Neuron (in vitro differentiated cells): ENCODE data around the gene RAB23.

Experiments used
- H2AFZ ChIP-seq: one replicate; pipeline ENCODE4 v1.6.1; 2013; ENCODE audit warnings: low read depth, mild to moderate bottlenecking, inconsistent platforms, low read length, moderate library complexity
- H3K27me3 ChIP-seq: one replicate; pipeline ENCODE4 v1.6.1; 2013; ENCODE audit warnings: low read length; ENCODE audit not compliant: insufficient read depth
- H3K36me3 ChIP-seq: one replicate; pipeline ENCODE4 v1.6.1; 2013; ENCODE audit warnings: low read length; ENCODE audit not compliant: insufficient read depth
- H3K4me1 ChIP-seq: one replicate; pipeline ENCODE4 v1.6.1; 2013; ENCODE audit warnings: low read length; ENCODE audit not compliant: insufficient read depth
- H3K4me3 ChIP-seq: 2 replicates; pipeline ENCODE4 v1.5.1; 2013; ENCODE audit warnings: mild to moderate bottlenecking, low read length, moderate library complexity
- H3K9me3 ChIP-seq: one replicate; pipeline ENCODE4 v1.6.1; 2013; ENCODE audit warnings: low read length

The RAB23 gene

DNA sequence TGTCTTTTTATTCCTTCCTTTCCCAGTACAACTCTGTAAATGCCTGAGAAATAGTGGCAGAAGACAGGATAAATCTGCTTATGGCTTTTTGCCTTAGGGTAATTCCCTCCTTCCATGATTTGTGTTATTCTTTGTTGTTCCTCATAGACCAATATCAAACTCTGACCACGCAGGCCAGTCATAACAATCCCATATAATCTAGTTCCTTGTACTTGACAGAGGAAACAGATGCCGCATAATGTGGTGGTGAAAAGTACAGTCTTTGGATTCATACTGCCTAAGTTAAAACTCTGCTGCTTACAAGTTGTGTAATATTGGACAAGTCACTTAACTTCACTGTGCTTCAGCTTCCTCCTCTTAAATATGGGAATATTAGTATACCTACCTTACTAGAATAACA lies 58.2 kb downstream of the RAB23 start:
- Histone ChIP-seq H2AFZ (no peak overlapping the region), H3K4me1 (no peaks in the 10 kb centered on the region), H3K36me3 (peaks cover 13% of the 10 kb centered on the region), H3K9me3 (peaks cover 3% of the 10 kb centered on the region), H3K27me3 (no peaks in the 10 kb centered on the region), H3K4me3 (no peak overlapping the region)

- Histone ChIP-seq H3K36me3 (peaks cover 15% of the 10 kb centered on the region), H2AFZ (no peak overlapping the region), H3K4me3 (no peak overlapping the region), H3K27me3 (no peaks in the 10 kb centered on the region), H3K9me3 (peaks cover 3% of the 10 kb centered on the region), H3K4me1 (no peaks in the 10 kb centered on the region)
Observed at GRCh38 chr6:57162516-57162915, 59.6 kb downstream of the RAB23 start.

- Histone ChIP-seq H3K9me3 (peaks cover 3% of the 10 kb centered on the region), H3K4me1 (no peaks in the 10 kb centered on the region), H3K4me3 (no peak overlapping the region), H3K36me3 (peaks cover 17% of the 10 kb centered on the region), H3K27me3 (no peaks in the 10 kb centered on the region), H2AFZ (no peak overlapping the region)
Observed at GRCh38 chr6:57162028-57162427, 60.1 kb downstream of the RAB23 start.

DNA sequence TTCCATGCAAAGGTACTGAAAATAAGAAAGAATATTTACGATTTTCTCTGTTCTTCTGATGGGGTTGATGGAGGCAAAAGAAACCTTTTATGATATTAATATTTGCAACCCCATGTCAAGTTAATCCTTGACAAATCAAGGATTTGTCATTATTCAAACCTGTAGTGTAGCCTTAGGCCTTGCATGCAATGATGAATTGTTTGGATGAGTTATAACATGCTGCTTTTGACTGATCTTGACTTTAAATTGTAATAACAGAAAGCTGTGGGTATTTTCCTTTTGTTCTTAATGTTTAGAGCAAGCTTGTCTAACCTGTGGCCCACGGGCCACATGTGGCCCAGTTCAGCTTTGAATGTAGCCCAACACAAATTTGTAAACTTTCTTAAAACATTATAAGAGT lies 63.0 kb downstream of the RAB23 start:
- Histone ChIP-seq H3K4me1 (no peaks in the 10 kb centered on the region), H3K9me3 (peaks cover 3% of the 10 kb centered on the region), H3K4me3 (no peak overlapping the region), H3K27me3 (no peaks in the 10 kb centered on the region), H3K36me3 (peaks cover 18% of the 10 kb centered on the region), H2AFZ (no peak overlapping the region)

- Histone ChIP-seq H3K9me3 (no peaks in the 10 kb centered on the region), H3K27me3 (no peaks in the 10 kb centered on the region), H3K36me3 (peaks cover 23% of the 10 kb centered on the region), H3K4me3 (no peak overlapping the region), H2AFZ (no peak overlapping the region), H3K4me1 (no peaks in the 10 kb centered on the region)
Observed at GRCh38 chr6:57158658-57159057, 63.4 kb downstream of the RAB23 start.

- no peaks in the 10 kb centered on the region for H3K4me1 ChIP-seq
- no peak overlapping the region for H2AFZ ChIP-seq
- H3K4me3 ChIP-seq: no peak overlapping the region
- peaks cover 66% of the 10 kb centered on the region for H3K36me3 ChIP-seq
- peaks cover 2% of the 10 kb centered on the region for H3K9me3 ChIP-seq
- H3K27me3 ChIP-seq: no peaks in the 10 kb centered on the region
Observed at GRCh38 chr6:57147955-57148858, 73.9 kb downstream of the RAB23 start.

- H3K27me3 ChIP-seq: no peaks in the 10 kb centered on the region
- peaks cover 2% of the 10 kb centered on the region for H3K9me3 ChIP-seq
- H2AFZ ChIP-seq: no peak overlapping the region
- peaks cover 65% of the 10 kb centered on the region for H3K36me3 ChIP-seq
- H3K4me1 ChIP-seq: no peaks in the 10 kb centered on the region
- H3K4me3 ChIP-seq: no peak overlapping the region
Observed at GRCh38 chr6:57147401-57147800, 74.7 kb downstream of the RAB23 start.

DNA sequence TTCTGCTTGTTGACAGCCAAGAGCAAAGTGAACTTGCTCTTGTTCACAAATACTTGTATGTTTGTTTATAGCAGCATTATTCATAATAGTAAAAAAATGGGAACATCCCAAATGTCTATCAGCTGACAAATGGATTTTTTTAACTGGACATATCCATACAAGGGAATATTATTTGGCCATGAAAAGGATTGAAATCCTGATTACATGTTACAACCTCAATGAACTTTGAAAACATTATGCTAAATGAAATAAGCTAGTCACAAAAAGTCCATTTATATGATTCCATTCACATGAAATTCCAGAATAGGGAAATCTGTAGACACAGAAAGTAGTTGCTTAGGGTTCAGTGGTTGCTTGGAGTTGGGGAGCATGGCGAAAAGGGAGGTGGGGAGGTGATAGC lies 78.4 kb downstream of the RAB23 start:
- H3K9me3 ChIP-seq: peaks cover 2% of the 10 kb centered on the region
- H3K4me3 ChIP-seq: no peak overlapping the region
- no peak overlapping the region for H2AFZ ChIP-seq
- no peaks in the 10 kb centered on the region for H3K27me3 ChIP-seq
- H3K36me3 ChIP-seq: peaks cover 49% of the 10 kb centered on the region
- no peaks in the 10 kb centered on the region for H3K4me1 ChIP-seq

DNA sequence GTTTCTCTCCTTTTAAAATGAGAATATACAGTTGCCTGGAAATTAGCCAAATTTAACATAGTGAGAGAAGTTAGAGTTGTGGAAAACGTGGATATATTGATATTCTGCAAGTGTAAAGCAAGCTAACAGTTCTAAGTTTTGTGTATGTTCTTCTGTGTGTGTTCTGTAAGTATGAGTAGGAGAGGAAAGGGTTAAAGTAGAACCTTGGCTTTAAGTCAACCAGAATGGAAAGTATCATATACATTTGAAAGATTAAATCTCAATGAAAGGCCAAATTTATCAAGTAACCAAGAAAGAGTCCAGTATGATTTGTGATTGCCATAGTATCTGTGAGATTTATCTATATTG lies 80.0 kb downstream of the RAB23 start:
- H3K27me3 ChIP-seq: no peaks in the 10 kb centered on the region
- H2AFZ ChIP-seq: no peak overlapping the region
- H3K4me3 ChIP-seq: no peak overlapping the region
- peaks cover 41% of the 10 kb centered on the region for H3K36me3 ChIP-seq
- H3K9me3 ChIP-seq: peaks cover 2% of the 10 kb centered on the region
- no peaks in the 10 kb centered on the region for H3K4me1 ChIP-seq

DNA sequence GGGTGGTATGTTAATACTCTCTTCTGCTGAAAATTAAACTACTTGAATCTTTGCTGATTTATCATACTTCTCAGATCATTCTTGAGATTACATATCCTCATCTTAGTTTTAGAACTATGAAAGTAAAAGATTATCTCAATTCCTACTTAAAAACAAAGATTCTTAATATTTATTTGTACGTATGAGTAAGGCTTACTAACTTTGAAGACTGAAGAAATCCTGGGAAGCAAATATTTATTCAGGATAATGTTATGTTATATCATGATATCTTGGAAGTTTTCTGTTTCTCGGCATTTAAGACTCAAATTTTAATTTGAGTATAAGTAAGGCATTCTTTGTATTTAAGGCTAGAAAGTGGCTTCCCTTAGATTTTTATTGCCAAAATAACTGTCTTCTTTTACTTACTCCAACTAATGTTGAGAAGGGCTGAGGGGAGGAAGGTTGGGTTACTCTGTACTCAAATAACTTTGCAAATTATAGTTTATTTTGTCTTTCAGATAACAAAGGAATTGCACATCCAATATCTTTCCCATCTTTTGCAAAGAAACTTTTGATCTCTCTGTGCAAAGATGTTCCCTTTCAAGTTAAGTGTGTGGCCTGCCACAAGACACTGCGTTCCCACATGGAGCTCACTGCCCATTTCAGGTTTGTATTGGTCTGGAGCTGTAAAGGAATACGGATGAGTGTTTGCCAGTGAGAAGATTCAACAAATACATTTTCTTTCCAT lies 80.5 kb downstream of the RAB23 start:
- Histone ChIP-seq H3K27me3 (no peaks in the 10 kb centered on the region), H3K36me3 (peaks cover 40% of the 10 kb centered on the region), H3K4me1 (no peaks in the 10 kb centered on the region), H3K9me3 (peaks cover 2% of the 10 kb centered on the region), H2AFZ (no peak overlapping the region), H3K4me3 (no peak overlapping the region)

GRCh38 chr6:57138026-57138425 lies 84.1 kb downstream of the RAB23 start:
- Histone ChIP-seq H3K36me3 (peaks cover 49% of the 10 kb centered on the region), H3K4me1 (no peaks in the 10 kb centered on the region), H3K9me3 (no peaks in the 10 kb centered on the region), H3K27me3 (no peaks in the 10 kb centered on the region), H2AFZ (no peak overlapping the region), H3K4me3 (no peak overlapping the region)

GRCh38 chr6:57137350-57137749 lies 84.8 kb downstream of the RAB23 start:
- Histone ChIP-seq H3K4me3 (no peak overlapping the region), H2AFZ (no peak overlapping the region), H3K36me3 (peaks cover 44% of the 10 kb centered on the region), H3K27me3 (no peaks in the 10 kb centered on the region), H3K4me1 (no peaks in the 10 kb centered on the region), H3K9me3 (no peaks in the 10 kb centered on the region)
